ENCODE results near the gene PRL.

PRL gene

DNA sequence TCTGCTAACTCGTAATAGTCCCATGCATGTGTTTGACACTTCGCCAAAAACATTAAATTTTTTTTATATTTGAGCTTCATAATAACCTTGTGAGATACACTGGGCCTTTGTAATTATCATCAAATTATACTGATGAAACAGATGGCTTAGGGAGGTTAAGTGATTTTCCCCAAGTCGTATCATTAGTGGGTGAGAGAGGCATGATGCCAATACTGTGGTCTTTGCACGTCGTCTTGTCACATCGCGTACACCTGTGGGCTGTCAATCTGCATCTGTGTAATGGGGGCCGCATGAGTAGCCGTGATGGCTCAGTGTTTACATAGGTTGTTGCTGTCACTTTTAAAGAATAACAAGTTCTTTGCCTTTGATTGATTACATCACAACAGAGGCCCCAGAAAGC lies 1.7 kb downstream of the PRL start:
- no peak for DNase-seq (ENCODE audit: low spot score)
- no peak for FAIRE-seq

DNA sequence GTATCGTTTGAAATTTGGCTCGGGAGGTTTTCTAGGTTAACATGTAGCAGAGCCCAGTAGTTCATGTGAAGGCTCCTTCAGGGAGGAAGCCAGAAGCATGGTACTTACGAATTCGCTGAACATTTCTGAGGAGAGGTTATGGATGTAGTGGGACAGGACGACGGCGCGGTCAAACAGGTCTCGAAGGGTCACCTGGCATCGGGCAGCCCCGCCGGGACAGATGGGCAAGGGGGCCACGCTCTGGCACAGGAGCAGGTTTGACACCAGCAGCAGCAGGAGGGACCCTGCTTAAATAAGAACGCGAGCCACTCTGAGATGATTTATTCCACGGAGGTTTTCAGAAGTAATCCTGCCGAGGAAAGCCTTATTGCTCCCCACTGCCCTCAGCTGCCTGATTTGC lies 2.5 kb downstream of the PRL start:
- FAIRE-seq, result no peak
- no peak for DNase-seq (ENCODE audit: low spot score)

DNA sequence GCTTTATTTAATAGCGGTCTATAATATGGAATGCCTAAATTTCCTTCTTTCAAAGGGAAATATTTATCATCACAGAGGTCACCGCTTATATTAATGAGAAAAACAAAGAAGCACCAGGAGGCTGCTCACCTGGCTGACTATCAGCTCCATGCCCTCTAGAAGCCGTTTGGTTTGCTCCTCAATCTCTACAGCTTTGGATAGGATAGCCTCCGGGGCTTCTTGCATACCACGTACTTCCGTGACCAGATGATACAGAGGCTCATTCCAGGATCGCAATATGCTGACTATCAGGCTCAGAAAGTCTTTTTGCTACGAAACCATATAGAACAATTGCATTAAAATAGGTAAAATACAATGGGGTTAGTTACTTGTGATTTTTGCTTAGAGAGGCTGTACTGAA lies 6.8 kb downstream of the PRL start:
- FAIRE-seq (no peak), DNase-seq (ENCODE audit: low spot score) (no peak)

DNA sequence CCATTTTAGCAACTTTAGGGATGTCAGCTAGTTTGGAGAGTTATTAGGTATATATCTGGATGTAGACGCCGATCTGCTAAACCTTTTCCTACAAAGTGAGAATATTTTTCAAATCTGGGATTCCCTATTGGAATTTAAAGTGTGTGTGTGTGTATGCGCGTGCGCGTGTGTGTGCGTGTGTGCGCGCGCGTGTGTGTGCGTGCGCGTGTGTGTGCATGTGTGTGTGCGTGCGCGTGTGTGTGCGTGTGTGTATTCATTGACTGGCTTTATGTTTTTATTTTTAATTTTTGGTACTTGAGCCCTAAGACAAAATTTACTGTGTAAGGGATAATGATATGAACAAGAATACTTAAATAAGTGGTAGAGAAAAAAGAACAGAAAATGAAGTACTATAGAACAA lies 8.1 kb downstream of the PRL start:
- DNase-seq (ENCODE audit: low spot score) (no peak), FAIRE-seq (no peak)

DNA sequence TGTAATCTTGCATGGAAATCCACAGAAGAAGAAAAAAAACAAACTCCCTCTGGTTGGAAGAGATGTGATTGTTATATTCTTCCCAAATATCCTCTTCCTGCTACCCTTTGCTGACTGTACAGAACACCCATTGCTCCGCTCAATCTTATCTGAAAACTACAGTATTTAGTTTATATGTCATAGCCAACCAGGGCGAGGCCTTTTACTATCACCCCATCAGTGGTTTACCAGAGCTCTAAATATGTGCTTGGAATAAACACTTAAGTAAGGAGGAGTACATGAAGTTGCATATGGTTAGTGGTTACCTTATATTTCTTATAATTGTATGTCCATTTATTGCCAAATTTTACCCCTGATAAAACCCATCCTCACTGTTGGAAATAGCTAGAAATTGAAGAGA lies 12.2 kb downstream of the PRL start:
- FAIRE-seq (no peak), DNase-seq (ENCODE audit: low spot score) (no peak)

DNA sequence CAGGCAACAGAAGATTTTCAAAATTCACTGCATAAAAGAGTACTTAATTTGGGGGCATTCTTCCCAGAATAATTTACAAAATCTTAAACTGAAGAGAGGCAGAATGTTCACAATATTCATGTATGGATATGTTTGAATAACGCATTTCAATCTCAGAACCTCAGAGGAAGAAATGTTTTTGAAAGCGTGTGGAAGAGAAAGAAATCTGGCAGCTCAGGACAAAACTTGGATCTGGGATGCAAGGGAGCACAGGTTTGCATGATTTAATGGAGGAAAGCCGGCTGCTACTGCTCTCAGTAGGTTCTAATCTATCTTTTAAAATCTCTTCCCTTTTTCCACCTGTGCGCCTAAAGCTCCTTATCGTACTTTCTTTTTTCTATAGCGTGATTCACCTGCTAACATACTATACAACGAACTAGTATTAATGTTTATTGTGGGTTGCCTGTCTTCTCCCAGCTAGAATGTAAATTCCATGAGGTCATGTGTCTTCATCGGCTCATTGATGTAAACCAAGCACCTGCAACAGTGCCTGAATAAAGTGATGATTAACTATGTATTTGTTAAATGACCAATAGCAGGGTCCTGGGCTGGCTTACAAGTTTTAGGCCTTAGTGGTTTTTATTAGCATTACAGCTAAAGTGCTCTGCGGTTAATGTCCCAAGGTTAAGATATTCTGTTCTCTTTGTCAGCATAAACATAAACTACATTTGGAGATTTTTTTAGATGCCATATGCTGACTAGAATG lies 15.3 kb downstream of the PRL start:
- DNase-seq (ENCODE audit: low spot score) (no peak), FAIRE-seq (no peak)

DNA sequence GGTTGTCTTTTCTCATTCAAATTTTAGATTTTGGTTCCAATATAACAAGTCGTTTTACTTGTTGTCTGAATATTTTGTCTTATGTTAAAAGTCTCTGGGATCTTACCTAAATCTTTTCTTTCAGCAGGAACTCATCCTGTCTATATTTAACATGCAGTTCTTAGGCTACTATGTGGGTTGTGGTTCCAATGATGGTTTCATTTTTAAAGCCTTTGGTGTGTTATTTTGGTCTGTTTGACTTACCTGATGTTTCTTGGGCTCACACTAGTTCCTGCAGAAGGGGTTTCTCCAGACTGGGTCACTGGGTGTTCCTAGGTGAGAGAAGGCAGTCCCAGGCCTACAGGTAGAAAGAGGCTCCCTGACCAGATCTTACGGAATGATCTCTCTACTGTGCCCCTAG lies 17.4 kb downstream of the PRL start:
- no peak for FAIRE-seq
- no peak for DNase-seq (ENCODE audit: low spot score)

DNA sequence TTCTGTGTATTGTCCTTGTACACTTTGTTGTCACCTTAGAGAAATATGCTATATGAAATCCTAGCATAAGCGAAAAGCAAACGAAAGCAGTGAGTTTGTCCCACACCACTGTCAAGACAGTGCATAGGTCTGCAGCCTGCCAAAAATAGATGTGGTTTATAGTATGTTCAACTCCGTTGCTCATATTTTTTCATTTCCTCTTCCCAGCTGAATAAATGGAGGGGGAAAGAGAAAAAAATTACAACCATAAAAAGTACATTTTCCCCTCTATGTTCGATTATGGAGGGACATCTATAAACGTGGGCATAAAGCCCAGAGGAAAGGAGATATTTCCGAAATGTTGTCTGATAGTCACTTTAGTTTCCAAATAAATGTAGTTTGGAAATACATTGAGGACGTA lies 25.8 kb downstream of the PRL start:
- FAIRE-seq (no peak), DNase-seq (ENCODE audit: low spot score) (no peak)

DNA sequence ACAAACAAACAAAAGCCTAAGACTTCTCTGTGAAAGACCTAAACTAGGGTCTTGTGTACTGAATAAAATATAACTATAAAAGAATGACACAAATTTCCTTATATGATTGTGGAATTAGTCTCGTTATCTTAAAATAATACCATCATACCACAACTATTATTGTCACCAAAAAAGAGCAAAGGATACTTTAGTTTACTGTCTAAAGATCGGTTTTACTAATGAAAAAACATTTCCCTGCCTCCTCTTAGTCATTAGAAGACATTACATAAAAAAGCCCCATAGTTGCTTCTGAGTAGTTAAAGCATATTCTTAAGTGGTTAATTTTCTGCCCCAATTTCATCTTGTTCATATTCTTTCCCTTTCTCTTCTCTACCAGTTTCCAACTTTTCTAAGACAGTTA lies 33.1 kb downstream of the PRL start:
- FAIRE-seq, result no peak
- DNase-seq (ENCODE audit: low spot score), result no peak

DNA sequence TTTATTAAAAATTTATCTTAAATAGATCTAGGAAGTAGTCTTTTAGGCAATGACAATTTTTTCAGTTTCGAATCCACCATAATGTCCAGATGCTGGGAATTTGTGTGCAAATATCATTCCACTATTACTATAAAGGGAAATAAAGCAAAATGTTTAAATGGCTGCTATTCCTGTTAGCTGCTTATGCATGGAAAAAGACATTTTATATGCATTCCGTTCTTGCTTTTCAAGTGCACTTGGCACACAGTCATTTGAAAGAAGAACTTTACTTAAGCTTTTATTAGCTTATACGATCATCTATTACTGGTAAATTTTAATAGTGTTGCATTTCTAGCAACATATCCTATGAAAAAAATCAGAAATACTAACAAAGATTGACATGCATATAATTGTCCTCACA lies 42.0 kb downstream of the PRL start:
- no peak for FAIRE-seq
- no peak for DNase-seq (ENCODE audit: low spot score)

DNA sequence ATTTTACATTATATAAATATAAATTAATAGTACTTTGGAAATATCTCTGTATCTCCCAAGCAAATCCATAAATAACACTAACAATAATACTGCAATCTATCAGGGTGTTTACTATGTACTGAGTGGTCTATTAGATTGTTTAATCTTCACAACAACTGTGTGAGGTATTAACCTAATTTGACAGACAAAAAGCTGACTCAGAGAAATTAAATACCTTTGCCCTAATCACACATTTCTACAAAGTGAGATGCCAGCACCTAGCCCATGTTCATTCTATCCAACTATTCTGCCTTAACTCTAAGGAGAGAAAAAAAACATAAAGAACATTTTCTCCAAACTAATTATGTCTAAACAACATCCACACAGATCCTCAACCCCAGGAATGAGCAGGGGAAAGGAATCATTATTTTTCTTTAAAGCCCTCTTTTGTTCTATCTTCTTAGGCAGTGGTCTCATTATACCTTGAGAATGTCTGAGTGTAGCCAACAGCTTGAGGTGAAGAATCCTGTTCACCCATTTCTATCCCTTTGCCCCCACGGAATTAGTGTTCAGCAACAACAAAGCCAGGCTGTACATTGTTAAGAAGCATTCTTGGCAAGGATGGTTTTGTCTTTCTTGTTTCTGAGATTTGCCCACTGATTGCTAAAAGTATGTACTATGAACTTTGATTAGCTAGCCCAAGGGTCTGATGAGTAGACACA lies 42.7 kb downstream of the PRL start:
- DNase-seq (ENCODE audit: low spot score), result no peak
- FAIRE-seq, result no peak

DNA sequence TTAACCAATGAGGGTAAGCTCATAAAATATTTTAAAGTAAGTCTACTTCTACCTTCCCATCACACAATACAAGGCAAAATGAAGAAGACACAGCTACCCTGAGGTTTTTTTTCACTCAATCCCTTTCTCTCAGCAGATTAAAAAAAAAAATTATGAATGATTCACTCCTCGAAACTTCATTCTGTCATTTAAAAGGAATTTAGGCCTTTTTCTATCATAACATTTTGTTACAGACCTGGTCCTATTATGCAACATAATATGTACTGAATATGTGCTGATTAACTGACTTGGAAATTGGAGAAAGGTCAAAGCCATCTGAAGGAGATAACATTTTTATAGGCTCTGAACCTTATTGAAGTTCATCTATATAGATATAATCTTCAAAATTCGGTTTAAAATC lies 45.5 kb downstream of the PRL start:
- DNase-seq (ENCODE audit: low spot score) (peak; percentile 69), FAIRE-seq (peak; percentile 84)

DNA sequence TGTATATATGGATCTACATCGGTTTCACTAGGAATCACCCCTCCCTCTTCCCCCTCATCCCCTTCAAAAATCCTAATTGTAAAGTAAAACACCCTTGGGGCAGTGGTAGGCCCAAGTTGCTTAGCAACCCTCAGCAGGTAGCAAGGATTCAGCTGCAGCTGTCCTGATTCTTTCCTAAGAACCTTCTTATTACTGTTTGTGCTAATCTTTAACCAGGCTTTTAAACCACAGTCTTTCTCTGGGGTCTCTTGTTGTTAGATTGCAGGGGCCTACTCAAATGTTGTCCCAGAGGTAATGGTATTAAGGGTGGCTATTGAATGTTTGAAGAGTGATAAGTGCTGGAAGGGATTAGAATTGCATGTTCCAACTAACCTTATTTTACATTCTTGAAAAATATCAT lies 46.4 kb downstream of the PRL start:
- FAIRE-seq, result no peak
- peak; percentile 52 for DNase-seq (ENCODE audit: low spot score)

DNA sequence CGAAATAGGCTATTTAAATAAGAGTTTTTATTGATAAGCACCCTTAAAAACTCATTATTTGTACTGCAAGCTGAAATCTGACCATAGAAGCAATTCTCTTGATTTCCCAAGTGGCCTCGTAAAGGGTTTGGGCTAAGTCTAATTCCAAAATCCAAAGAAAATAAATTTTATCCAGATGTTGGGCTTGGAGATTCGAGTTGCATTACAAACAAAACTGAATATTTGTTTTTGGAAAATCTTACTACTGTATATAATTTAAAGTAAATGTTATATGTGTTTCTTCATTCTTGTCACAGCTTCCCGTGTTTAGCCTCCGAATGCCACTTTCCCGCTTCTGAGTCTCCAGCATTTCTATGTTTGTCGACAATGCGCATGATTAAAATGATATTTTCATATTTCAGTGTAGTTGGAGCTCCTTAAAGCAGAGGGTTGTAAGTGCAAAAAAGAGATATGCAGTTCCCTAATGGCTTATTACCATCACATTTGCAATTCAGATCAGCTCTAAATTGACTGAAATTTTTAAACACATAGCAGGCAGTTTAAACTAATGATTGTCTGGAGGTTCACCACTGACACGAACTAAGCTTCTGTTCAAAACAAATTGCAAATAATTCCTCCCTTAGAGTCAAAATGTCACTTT lies 47.0 kb downstream of the PRL start:
- no peak for DNase-seq (ENCODE audit: low spot score)
- FAIRE-seq, result no peak

DNA sequence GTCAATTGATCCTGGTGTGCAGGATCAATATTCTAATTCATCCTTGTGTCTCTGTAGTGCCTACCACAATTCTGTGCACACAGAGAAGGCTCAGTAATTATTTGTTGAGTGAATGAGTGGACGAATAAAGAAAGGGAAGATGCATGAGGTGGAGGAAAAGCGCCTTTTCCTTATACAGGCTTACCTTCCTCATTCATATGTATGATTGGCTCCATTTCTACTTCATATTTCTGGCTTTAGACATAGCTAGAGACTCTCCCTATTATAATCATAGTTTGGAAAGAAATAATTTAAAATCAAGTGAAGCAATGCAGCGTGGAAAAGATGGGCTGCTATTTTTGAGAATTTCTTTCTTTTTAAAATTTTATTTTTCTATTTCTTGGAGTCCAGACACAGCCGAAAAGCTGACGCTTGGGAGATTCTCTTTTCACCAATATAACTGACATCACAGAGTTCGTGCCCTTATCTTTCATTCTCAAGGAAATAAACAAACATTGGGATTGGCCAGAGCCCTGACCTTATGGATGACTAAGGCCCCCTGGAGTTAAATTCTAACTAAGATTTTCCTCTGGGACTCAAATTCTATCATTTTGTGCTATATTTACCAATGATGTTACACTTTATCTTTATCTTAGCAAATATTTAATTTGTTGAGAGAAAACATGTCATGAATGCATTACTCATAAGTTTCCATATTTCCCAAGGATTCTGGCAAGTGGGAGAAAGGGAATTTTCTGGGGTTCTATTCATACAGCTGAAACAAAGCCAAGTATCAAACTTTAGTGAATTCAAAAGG lies 48.1 kb downstream of the PRL start:
- peak; percentile 93 for DNase-seq (ENCODE audit: low spot score)
- FAIRE-seq, result peak; percentile 98

DNA sequence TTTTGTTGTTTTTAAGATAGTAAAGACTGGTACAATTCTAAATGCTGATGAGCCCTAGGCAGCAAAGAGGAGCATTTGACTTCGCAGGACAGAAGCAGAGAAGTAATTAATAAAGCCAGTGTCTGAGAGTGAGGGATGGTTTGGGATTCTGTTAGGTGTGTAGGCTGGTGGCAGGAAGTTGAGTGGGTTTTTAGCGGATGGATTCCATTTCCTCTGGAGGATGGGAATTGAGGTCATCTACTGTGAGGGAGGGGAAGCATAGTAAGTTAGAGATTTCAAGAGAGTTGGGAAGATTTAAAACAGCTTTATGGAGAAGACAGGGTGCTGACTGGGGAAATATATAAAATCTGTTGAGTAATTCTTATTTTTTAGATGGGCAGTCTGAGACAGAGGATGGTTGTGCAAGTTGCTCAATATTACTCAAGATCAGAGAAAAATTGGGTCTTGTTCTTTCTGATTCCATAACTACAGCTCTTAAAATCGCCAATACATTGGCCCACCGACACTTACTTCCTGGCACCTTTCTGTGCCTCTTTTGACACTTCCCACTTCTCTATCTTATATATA lies 48.8 kb downstream of the PRL start:
- FAIRE-seq (no peak), DNase-seq (ENCODE audit: low spot score) (no peak)

DNA sequence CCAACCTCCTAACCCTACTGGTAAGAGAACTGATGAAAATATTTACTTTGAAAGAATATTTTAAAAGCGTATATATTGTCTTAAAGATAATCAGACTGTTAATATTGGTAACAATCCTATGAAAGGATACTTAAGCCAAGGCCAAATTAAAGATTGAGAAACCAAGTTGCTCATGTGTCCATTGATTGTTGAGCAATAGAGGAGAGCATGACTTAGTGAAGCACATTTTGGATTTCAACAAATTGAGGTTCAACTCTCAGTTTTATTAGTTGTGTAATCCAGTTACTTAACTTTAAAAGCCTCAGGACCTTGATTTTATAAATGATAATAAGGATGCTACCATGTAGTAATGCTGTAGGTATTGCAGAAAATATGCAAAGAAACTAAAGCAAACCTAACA lies 56.8 kb downstream of the PRL start:
- no peak for DNase-seq (ENCODE audit: low spot score)
- no peak for FAIRE-seq

DNA sequence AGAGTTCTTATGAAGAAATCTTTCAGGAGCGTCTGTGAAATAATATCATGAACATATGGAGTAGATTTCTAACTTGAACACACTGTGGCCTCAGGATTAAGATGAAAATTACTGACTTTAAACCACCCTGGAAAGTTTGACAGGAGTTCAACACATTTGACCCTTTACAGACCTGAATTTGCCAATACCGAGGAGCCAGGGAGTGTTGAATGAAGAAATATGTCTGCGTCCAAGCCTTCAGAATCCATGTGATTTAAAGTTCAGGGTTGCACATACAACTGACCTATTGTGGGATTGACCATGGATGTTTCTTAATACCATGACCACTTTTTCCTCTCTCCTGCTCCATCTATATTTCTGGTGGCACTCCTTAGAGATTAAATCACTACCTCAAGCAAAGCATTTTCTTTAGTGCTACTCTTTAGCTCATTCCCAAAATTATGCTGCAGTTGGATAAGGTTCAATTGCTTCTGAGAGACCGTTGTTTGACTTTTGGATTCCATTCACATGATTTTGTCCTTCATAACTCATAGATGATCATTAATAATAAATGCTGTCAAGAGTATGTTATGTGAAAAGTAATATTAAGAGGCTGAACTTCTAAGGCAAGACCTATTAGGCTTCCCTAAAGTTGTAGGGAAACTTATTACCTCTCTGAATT lies 57.4 kb downstream of the PRL start:
- DNase-seq (ENCODE audit: low spot score), result no peak
- no peak for FAIRE-seq

DNA sequence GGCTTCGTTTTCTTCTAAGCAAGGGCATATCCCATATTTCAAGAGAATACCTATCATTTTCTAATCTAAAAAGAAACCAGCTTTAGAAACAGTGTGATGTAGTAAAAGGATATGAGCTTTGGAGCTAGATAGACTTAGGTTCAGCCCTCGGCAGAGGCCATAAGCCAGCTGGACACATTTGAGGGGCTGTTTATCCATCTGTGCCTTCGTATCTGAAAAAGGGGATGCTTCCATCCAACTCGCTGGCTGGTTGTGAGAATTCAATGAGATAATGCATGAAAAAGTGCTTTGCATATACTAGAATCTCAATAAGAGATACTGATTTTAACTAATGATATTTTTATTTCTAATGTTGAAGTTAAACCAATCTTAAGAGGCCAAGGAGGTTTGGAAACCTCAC lies 58.0 kb downstream of the PRL start:
- DNase-seq (ENCODE audit: low spot score) (no peak), FAIRE-seq (no peak)

DNA sequence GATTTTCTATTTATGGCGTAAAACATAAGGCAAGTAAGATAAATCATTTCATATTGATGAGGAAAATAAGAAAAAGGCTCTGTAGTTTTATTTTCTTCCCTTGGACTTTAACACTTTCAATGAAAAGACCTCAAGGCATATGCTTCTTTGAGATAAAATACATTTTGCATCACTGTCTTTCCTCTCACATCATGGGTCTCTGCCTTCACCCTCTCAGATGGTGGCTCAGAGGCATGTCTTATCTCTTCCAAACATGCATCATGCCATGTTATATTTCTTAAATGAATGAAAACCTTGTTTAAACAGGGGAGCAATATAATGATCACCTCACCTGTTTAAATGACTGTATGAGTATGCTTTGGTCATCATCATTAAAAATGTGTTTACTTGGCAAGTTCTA lies 59.3 kb downstream of the PRL start:
- no peak for DNase-seq (ENCODE audit: low spot score)
- FAIRE-seq, result no peak
